Suprapubic skin (tissue), 3 donors: Measurements from ENCODE around the gene ZNRD2.

ENCODE experiments used
- EP300 ChIP-seq: sonication (generic); formaldehyde crosslinking; IDR thresholded peaks from one replicate; pipeline ENCODE4 v1.6.1; 2017; ENCODE audit warnings: antibody characterized with exemption
- TF ChIP-seq, protein P1 (sequence below), 2 donors: fragments of 200-600 bp in 1 of 2; fragments of 450-650 bp in 1 of 2; sonication (generic) in 1 of 2; IDR thresholded peaks; one replicate each; pipeline ENCODE4 v1.5.1; 2016 to 2019; ENCODE audit warnings: antibody characterized with exemption in 2 of 2, mild to moderate bottlenecking in 1 of 2, moderate library complexity in 1 of 2

DNA sequence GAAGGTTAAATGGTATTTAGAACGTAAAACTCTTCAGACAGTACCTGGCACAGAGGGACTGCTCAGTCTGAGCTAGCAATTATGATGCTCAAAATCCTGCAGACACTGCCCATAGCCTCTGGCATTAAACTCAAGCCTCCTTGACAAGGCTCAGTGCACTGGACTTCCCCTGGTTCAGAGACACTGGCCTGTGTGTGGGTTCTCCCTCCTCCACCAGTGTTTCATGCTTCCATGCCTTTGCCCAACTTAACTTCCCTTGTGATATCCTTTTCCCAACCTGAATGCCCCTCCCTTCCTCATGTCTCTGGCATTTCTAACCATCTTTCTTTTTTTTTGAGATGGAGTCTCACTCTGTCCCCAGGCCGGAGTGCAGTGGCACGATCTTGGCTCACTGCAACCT, 21.2 kb upstream of the ZNRD2 start:
- TF ChIP-seq, protein P1, sequence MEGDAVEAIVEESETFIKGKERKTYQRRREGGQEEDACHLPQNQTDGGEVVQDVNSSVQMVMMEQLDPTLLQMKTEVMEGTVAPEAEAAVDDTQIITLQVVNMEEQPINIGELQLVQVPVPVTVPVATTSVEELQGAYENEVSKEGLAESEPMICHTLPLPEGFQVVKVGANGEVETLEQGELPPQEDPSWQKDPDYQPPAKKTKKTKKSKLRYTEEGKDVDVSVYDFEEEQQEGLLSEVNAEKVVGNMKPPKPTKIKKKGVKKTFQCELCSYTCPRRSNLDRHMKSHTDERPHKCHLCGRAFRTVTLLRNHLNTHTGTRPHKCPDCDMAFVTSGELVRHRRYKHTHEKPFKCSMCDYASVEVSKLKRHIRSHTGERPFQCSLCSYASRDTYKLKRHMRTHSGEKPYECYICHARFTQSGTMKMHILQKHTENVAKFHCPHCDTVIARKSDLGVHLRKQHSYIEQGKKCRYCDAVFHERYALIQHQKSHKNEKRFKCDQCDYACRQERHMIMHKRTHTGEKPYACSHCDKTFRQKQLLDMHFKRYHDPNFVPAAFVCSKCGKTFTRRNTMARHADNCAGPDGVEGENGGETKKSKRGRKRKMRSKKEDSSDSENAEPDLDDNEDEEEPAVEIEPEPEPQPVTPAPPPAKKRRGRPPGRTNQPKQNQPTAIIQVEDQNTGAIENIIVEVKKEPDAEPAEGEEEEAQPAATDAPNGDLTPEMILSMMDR (IDR thresholded peaks at IDR 0.05): no peak
- TF ChIP-seq EP300: no peak
